ENCODE results near the gene PHLDA3.

Gene PHLDA3

GRCh38 chr1:201421041-201421440, 47.9 kb downstream of the PHLDA3 start:
- TF ChIP-seq, protein P1, sequence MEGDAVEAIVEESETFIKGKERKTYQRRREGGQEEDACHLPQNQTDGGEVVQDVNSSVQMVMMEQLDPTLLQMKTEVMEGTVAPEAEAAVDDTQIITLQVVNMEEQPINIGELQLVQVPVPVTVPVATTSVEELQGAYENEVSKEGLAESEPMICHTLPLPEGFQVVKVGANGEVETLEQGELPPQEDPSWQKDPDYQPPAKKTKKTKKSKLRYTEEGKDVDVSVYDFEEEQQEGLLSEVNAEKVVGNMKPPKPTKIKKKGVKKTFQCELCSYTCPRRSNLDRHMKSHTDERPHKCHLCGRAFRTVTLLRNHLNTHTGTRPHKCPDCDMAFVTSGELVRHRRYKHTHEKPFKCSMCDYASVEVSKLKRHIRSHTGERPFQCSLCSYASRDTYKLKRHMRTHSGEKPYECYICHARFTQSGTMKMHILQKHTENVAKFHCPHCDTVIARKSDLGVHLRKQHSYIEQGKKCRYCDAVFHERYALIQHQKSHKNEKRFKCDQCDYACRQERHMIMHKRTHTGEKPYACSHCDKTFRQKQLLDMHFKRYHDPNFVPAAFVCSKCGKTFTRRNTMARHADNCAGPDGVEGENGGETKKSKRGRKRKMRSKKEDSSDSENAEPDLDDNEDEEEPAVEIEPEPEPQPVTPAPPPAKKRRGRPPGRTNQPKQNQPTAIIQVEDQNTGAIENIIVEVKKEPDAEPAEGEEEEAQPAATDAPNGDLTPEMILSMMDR (IDR thresholded peaks at IDR 0.05; ENCODE audit: borderline replicate concordance, control extremely low read depth, extremely low read depth, insufficient read depth, missing control alignments) = no peak
- DNase-seq (ENCODE audit: low spot score) = no peak
- in situ Hi-C loops (cut with MboI; ENCODE audit: low sequenced_read_pairs, unreplicated experiment) = no loop called here

GRCh38 chr1:201420608-201421002, 48.4 kb downstream of the PHLDA3 start:
- DNase-seq (ENCODE audit: low spot score) = no peak
- TF ChIP-seq, protein P1 (IDR thresholded peaks at IDR 0.05; ENCODE audit: borderline replicate concordance, control extremely low read depth, extremely low read depth, insufficient read depth, missing control alignments) = no peak
- in situ Hi-C loops (cut with MboI; ENCODE audit: low sequenced_read_pairs, unreplicated experiment) = no loop called here

DNA sequence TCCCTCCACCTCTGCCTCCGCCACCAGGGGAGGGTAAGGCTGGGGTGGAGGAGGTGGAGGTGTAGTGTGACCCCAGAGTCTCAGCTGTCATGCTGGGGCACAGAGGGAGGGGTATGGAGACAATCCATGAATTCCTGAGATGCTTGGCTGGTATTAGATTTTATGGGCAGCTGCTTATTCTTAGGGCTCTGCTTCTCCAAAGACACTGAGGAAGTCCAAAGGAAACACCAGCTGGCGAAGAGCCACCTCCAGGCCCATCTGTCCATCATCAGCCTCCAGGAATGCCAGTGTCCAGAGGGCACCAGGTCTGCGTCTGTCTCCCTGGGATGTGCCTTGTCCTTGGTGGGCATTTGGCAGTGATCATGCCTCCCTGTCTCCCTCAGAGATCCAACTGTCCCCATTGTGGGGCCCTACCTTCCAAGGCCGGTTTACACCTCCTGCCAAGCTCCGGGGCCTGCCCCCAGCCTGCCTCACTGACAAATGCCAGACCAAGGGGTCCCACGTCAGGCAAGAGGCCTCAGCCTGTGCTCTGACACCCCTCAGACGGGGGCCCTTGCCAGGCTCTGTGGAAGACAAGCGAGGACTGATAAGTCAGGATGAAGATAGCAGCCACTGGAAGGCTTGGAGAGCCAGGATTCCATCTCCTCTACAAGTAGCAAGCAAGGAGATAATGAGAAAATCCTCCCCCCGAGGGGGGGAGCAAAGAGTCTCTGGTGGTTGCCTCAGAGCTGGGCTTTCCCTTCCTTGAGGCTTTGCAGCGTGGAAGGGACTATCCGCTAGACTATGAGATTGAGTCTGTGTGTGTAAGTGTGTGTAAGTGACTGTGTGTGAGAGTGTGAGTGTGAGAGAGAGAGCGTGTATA, 49.0 kb downstream of the PHLDA3 start:
- no peak for DNase-seq (ENCODE audit: low spot score)
- in situ Hi-C loops (cut with MboI; ENCODE audit: low sequenced_read_pairs, unreplicated experiment) = no loop called here
- TF ChIP-seq, protein P1 (IDR thresholded peaks at IDR 0.05; ENCODE audit: borderline replicate concordance, control extremely low read depth, extremely low read depth, insufficient read depth, missing control alignments) = no peak

- in situ Hi-C loops (cut with MboI; ENCODE audit: low sequenced_read_pairs, unreplicated experiment) = no loop called here
- no peak for DNase-seq (ENCODE audit: low spot score)
- TF ChIP-seq, protein P1 (IDR thresholded peaks at IDR 0.05; ENCODE audit: borderline replicate concordance, control extremely low read depth, extremely low read depth, insufficient read depth, missing control alignments) = no peak
Observed at GRCh38 chr1:201419256-201419655, 49.7 kb downstream of the PHLDA3 start.

DNA sequence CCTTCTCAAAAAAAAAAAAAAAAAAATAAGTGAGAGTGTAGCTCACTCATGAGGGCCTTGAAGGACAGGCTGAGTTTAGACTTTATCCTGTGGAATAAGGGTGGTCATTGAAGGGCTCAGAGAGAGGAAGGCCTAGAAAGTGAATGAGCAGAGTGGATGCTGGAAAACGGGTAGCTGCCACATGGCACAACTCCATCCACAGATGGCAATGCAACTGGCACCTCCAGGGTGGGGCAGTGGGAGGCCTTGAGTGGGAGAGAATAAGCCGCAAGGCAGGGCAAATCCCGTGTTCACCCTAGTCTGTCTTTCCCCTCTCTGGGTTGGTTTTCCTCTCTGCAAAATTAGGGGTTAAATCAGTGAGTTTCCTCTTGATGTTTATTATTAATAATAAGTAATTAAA, 50.5 kb downstream of the PHLDA3 start:
- in situ Hi-C loops (cut with MboI; ENCODE audit: low sequenced_read_pairs, unreplicated experiment) = no loop called here
- TF ChIP-seq, protein P1 (IDR thresholded peaks at IDR 0.05; ENCODE audit: borderline replicate concordance, control extremely low read depth, extremely low read depth, insufficient read depth, missing control alignments) = no peak
- DNase-seq (ENCODE audit: low spot score) = no peak
